Neural progenitor cell (in vitro differentiated cells): ENCODE measurements around the gene SPTBN1. TPM values are rescaled to one million over a fixed set of nuclear protein-coding genes. Genes with fewer than 3 reads are reported as not detected.

ENCODE experiments used
- DNase-seq: peaks from one replicate; pipeline ENCODE4 v3.0.0-alpha.2; 2016; ENCODE audit warnings: low spot score
- H2AFZ ChIP-seq: fragments of 200-600 bp; sonication (generic); replicated peaks from 2 replicates; pipeline ENCODE4 v1.6.1; 2016; ENCODE audit warnings: antibody characterized with exemption
- H3F3A ChIP-seq: fragments of 200-600 bp; sonication (generic); 2 replicates; pipeline ENCODE4 v1.6.1; 2016; ENCODE audit warnings: antibody characterized with exemption, low read depth
- H3K27ac ChIP-seq: fragments of 200-600 bp; sonication (generic); 2 replicates; pipeline ENCODE4 v1.5.1; 2016; ENCODE audit warnings: mild to moderate bottlenecking
- H3K27me3 ChIP-seq: fragments of 200-600 bp; sonication (generic); 2 replicates; pipeline ENCODE4 v1.6.1; 2016; ENCODE audit warnings: mild to moderate bottlenecking, moderate library complexity
- H3K36me3 ChIP-seq: fragments of 200-600 bp; sonication (generic); 2 replicates; pipeline ENCODE4 v1.5.1; 2016
- H3K4me1 ChIP-seq: fragments of 200-600 bp; sonication (generic); 2 replicates; pipeline ENCODE4 v1.6.1; 2016; ENCODE audit warnings: mixed run types
- H3K4me2 ChIP-seq: fragments of 200-600 bp; sonication (generic); 2 replicates; pipeline ENCODE4 v1.6.1; 2016
- H3K4me3 ChIP-seq: fragments of 200-600 bp; sonication (generic); 2 replicates; pipeline ENCODE4 v1.5.1; 2016
- H3K79me2 ChIP-seq: fragments of 200-600 bp; sonication (generic); 2 replicates; pipeline ENCODE4 v1.6.1; 2016; ENCODE audit warnings: low read depth
- H3K9ac ChIP-seq: fragments of 200-600 bp; sonication (generic); 2 replicates; pipeline ENCODE4 v1.6.1; 2016
- H3K9me3 ChIP-seq: fragments of 200-600 bp; sonication (generic); 2 replicates; pipeline ENCODE4 v1.5.1; 2016; ENCODE audit warnings: low read depth
- H4K20me1 ChIP-seq: fragments of 200-600 bp; sonication (generic); 2 replicates; pipeline ENCODE4 v1.6.1; 2016; ENCODE audit warnings: low read depth
- H3K27ac Mint-ChIP-seq: 3 replicates; pipeline ENCODE4 v1.8.0; 2021; ENCODE audit warnings: mixed read lengths
- H3K27me3 Mint-ChIP-seq: 2 replicates; pipeline ENCODE4 v1.8.0; 2022; ENCODE audit warnings: low read depth, mild to moderate bottlenecking, inconsistent platforms, moderate library complexity, mixed read lengths; ENCODE audit not compliant: insufficient read depth
- H3K36me3 Mint-ChIP-seq: 3 replicates; pipeline ENCODE4 v1.8.0; 2021; ENCODE audit warnings: mixed read lengths
- H3K4me1 Mint-ChIP-seq: 3 replicates; pipeline ENCODE4 v1.8.0; 2021; ENCODE audit warnings: mixed read lengths
- H3K4me3 Mint-ChIP-seq: 3 replicates; pipeline ENCODE4 v1.8.0; 2021; ENCODE audit warnings: mild to moderate bottlenecking, moderate library complexity, mixed read lengths
- H3K9me3 Mint-ChIP-seq: 3 replicates; pipeline ENCODE4 v1.8.0; 2020; ENCODE audit warnings: mixed read lengths
- EZH2 ChIP-seq: fragments of 200-600 bp; sonication (generic); IDR thresholded peaks from 2 replicates; pipeline ENCODE4 v1.6.1; 2017; ENCODE audit warnings: antibody characterized with exemption, mild to moderate bottlenecking, moderate library complexity
- EZH2phosphoT487 ChIP-seq: fragments of 200-600 bp; sonication (generic); IDR thresholded peaks from 2 replicates; pipeline ENCODE4 v1.6.1; 2017; ENCODE audit warnings: antibody characterized with exemption
- total RNA-seq: library from RNA; depleted of rRNA; stranded (reverse); fragments of >200 nt; gene quantifications from 2 replicates; pipeline ENCODE4 v1.2.3, GENCODE V29; 2015; ENCODE audit warnings: low replicate concordance
- TF ChIP-seq, protein P1 (sequence below): fragments of 200-600 bp; sonication (generic); IDR thresholded peaks from 2 replicates; pipeline ENCODE4 v1.5.1; 2017; ENCODE audit warnings: antibody characterized with exemption, mild to moderate bottlenecking

The SPTBN1 gene
- total RNA-seq, 1 donor from 2014 or later, result 94.2 TPM

DNA sequence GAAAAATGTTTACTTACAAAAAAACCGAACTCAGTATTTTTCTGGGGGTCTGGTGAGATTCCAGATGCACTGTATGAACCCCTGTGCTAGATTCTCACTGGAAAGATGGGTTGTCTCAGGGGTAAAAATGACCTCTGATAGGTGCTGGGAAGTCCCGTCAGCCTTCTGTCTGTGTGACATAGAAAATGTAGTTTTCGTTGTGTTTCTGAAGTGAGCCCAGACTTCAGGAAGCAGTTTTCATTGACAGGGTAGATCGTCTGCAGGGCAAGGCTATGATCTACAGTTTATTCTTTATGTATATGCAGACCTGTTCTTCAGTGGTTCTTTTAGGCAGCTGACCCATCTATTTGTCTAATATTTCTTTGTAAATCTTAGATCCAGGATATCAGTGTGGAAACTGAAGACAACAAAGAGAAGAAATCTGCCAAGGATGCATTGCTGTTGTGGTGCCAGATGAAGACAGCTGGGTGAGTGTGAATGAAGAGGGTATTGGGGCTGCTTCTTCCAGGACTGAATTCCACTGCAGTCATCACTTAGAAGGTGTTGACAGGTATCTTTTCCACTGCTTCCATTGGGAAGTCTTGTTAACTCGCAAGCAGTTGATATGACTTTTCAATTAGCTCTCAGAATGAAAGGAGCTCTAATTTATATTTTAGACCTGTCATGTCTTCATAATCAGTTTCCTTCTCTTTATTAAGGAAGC, 159.9 kb downstream of the SPTBN1 start:
- H3K36me3 Mint-ChIP-seq, result peaks cover 28% of the 10 kb centered on the region
- peaks cover 9% of the 10 kb centered on the region for H3K79me2 ChIP-seq

DNA sequence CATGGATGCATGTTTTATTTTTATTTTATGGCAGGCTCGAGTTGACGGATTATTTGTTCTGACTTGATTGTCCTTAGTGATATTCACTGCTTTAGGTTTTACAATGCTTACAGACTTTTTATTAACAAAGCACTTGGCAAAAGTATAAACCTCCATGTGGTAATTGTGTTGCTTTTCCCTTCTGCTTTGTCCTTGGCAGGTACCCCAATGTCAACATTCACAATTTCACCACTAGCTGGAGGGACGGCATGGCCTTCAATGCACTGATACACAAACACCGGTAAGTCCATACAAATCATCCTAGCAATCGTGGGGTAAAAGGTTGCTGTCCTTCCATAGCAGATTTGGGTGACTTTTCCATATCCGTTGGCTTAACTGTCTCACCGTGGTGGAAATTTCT, 161.3 kb downstream of the SPTBN1 start:
- Histone ChIP-seq H3K9ac (no peak overlapping the region), H3K79me2 (no peaks in the 10 kb centered on the region), H3K4me3 (no peak overlapping the region), H3K27me3 (no peaks in the 10 kb centered on the region), H2AFZ (no peak overlapping the region), H3K36me3 (peaks cover 15% of the 10 kb centered on the region), H3K4me1 (peaks cover 4% of the 10 kb centered on the region), H3K4me2 (no peak overlapping the region), H3K9me3 (no peaks in the 10 kb centered on the region), H3F3A (peaks cover 6% of the 10 kb centered on the region), H4K20me1 (peaks cover 4% of the 10 kb centered on the region), H3K27ac (no peak overlapping the region)
- Mint-ChIP-seq H3K27ac (no peak overlapping the region), H3K4me1 (peaks cover 21% of the 10 kb centered on the region), H3K27me3 (no peaks in the 10 kb centered on the region), H3K4me3 (no peak overlapping the region), H3K9me3 (no peaks in the 10 kb centered on the region), H3K36me3 (peaks cover 30% of the 10 kb centered on the region)
- no peak for DNase-seq
- TF ChIP-seq EZH2phosphoT487, result no peak
- no peak for TF ChIP-seq EZH2
- TF ChIP-seq, protein P1, sequence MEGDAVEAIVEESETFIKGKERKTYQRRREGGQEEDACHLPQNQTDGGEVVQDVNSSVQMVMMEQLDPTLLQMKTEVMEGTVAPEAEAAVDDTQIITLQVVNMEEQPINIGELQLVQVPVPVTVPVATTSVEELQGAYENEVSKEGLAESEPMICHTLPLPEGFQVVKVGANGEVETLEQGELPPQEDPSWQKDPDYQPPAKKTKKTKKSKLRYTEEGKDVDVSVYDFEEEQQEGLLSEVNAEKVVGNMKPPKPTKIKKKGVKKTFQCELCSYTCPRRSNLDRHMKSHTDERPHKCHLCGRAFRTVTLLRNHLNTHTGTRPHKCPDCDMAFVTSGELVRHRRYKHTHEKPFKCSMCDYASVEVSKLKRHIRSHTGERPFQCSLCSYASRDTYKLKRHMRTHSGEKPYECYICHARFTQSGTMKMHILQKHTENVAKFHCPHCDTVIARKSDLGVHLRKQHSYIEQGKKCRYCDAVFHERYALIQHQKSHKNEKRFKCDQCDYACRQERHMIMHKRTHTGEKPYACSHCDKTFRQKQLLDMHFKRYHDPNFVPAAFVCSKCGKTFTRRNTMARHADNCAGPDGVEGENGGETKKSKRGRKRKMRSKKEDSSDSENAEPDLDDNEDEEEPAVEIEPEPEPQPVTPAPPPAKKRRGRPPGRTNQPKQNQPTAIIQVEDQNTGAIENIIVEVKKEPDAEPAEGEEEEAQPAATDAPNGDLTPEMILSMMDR, result no peak

More for the DNA sequence above, 159.9 kb downstream of the SPTBN1 start:
- Histone ChIP-seq H3K4me3 (no peak overlapping the region), H3K4me1 (peaks cover 4% of the 10 kb centered on the region), H2AFZ (no peak overlapping the region), H3K27me3 (no peaks in the 10 kb centered on the region), H3K36me3 (peaks cover 14% of the 10 kb centered on the region), H3K9ac (no peak overlapping the region), H4K20me1 (peaks cover 5% of the 10 kb centered on the region), H3K27ac (no peak overlapping the region), H3K4me2 (no peak overlapping the region), H3K9me3 (no peaks in the 10 kb centered on the region), H3F3A (peaks cover 6% of the 10 kb centered on the region)
- Mint-ChIP-seq H3K9me3 (no peaks in the 10 kb centered on the region), H3K4me3 (no peak overlapping the region), H3K27me3 (no peaks in the 10 kb centered on the region), H3K4me1 (peaks cover 21% of the 10 kb centered on the region), H3K27ac (no peak overlapping the region)
- DNase-seq, result no peak
- no peak for TF ChIP-seq EZH2
- TF ChIP-seq, protein P1, result no peak
- no peak for TF ChIP-seq EZH2phosphoT487

DNA sequence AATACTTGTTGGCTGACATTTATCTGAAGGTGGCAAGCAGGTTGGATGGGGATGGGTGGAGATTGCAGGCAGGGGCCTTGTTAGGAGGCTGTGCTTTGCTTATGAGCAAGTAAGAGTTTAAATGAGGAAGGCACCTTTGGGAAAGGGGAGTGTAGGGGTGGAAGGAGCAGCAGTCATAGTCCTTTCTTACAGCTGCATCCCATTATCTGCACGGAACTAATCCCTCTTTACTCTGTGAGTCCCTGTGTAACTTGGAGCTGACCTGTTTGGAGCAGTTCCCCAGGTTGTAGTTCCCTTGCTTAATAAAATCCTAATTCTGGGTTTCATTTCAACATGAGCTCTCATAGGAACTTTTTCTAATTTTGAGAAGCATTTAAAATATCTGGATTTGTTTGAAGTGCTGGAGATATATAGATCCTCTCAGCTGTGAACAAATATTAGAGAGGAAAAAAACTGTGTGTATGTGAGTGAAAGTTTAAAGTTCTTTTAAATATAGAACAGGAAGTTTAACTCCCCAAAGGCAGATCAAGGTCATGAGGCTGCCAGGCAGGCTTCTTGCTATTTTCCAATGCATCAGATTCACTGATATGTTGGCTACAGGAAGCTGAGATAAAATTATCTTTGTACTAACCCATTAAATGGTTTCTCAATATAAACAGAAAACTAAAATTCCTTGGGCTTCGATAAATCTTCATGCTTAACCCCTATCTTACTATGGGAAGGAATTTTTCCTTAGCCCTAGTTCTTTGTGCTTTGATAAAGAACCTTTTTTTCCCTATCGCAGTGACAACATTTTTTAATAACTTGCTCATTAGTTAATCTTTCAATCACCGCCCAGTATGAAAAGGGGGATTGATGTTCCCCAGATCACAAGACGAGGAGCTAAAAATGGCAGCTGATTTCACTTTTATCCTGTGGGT, 162.8 kb downstream of the SPTBN1 start:
- Histone ChIP-seq H3K27ac (no peak overlapping the region), H3K4me1 (peaks cover 4% of the 10 kb centered on the region)
- peaks cover 35% of the 10 kb centered on the region for H3K36me3 Mint-ChIP-seq

More for the DNA sequence above, 162.8 kb downstream of the SPTBN1 start:
- peak; percentile 33 for DNase-seq
- TF ChIP-seq EZH2phosphoT487, result no peak
- TF ChIP-seq, protein P1, result no peak
- no peak for TF ChIP-seq EZH2
- peaks cover 24% of the 10 kb centered on the region for H3K36me3 ChIP-seq
- no peaks in the 10 kb centered on the region for H3K9me3 ChIP-seq
- Mint-ChIP-seq H3K27me3 (no peaks in the 10 kb centered on the region), H3K4me1 (peaks cover 13% of the 10 kb centered on the region), H3K4me3 (no peak overlapping the region), H3K9me3 (no peaks in the 10 kb centered on the region), H3K27ac (no peak overlapping the region)
- H2AFZ ChIP-seq, result no peak overlapping the region
- H3K27me3 ChIP-seq, result no peaks in the 10 kb centered on the region
- H4K20me1 ChIP-seq, result peaks cover 4% of the 10 kb centered on the region
- H3K79me2 ChIP-seq, result no peaks in the 10 kb centered on the region
- no peak overlapping the region for H3K4me3 ChIP-seq
- H3F3A ChIP-seq, result peaks cover 6% of the 10 kb centered on the region
- no peak overlapping the region for H3K4me2 ChIP-seq
- H3K9ac ChIP-seq, result no peak overlapping the region
